ENCODE data around the gene TRPM1.

TRPM1 gene

DNA sequence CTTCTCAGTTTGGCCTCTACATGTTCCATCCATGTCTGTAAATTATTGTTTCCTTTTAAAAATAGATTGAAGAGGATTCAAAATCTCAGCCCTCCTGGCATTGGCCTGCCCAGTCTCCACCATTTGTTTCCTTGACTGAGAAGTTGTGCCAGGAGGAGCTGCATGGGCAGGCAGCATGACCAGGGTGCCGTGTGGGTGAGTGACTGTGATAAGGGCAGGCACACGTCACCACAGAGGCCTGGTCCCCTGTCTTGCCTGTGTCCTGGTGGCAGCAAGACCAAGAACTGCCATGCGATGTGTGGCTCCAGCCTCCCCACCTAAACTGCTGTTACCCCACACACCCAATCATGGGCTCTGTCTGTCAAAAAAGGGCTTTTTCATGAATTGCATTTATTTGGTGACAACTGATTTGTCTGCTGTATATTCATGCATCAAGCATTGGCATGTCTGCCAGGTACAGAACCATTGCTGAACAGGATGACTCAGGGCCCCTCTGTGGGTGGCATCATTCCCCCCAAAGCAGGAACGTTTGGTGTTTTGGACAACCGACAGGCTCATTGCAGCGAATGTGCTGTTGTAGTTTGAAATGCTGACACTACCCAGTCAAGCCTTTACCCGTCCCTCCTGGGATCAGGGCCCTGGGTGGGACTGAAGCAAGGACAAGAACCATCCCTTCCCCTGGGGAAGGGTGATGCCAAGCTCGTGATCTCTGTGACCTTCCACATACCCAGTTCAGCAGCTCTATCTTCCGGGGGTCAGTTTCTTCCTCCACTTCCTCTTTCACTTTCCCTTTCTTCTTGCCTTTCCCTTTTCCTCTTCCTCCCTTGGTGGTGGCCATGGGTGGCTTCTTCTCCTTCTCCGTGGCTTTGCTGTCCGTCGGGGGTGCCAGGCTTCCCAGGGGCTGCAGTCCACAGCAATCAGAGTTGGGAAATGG, 51.6 kb downstream of the TRPM1 start:
- DNase-seq, result no peak

DNA sequence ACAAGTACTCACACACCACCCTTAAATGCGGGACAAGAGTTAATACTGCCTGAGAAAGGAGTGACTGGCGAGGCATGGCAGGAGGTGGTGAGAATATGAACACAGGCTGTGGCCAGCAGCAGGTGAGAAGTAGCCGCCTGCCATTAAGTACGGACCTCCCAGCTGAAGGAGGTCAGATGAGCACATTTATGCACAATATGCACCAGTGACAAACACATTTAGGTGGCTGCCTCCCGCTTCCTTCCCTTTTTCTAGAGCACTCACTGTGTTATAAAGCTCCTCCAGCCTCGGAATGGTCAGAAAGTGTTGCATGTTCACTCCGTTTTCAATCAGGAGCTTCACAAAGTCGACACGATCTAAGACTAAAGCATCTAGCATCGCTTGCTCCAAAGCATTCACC, 52.4 kb downstream of the TRPM1 start:
- no peak for DNase-seq

DNA sequence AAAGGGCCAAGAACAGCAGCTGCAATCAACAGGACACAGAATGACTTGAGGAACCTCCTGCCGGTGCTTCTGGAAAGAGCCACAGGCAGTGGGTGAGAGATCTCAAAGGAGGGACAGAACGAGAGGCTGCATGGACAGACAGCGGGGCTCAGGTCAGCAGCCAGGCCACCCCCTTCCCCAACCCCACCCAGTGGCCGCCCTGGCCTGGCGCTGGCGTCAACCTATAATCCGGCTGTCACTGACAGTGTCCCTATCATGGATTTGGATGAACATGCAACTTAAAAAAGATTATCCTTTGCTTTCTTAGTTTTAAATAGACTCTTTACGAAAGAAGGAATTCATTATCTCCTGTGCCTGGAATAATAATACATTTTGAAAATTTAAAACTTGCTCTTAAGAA, 54.1 kb downstream of the TRPM1 start:
- DNase-seq, result no peak

DNA sequence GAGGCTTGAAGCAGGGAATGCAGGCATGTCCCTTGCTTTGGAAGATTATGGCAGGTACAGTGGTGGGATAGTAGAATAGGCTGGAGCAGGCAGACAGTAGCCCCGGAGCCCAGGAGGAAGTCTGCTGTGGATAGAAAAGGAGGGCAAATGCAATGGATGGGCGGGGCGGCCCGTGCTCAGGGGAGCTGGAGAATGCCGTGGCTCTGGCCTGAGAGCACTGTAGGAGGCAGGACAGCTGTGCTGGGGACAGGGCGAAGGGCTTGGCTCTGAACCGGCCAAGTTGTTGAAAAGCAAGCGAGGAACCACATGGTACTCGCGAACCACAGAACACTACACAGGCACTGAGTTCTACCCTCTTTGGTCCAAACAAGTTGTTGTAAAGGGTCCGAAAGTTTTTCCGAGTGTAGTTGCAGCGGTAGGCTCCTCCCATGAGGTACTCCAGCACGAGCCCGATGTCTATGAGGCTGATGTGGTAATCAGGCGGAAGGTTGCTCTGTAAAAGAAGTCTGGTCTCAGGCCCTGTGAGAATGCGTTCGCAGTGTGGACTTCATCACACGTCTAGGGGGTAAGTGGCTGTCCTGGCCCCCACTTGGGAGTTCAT, 54.7 kb downstream of the TRPM1 start:
- DNase-seq, result no peak

DNA sequence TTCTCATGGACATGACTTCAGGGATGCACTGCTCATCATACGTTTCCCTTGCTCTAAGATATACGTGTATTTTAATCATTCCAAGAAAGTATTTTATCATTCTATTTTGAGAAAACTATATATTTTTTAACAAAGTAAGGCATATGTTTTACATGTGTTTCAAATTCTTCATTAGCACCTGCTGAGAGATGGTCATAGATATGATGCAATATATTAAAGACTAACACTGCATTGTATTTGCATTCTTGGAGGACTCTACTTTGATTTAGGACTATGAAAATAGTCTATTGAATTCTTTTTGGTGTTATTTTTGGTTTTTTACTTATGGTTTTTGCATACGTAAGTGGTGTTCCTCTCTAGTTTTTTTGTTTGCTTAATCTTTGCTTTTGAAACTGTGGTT, 55.9 kb downstream of the TRPM1 start:
- DNase-seq, result no peak

DNA sequence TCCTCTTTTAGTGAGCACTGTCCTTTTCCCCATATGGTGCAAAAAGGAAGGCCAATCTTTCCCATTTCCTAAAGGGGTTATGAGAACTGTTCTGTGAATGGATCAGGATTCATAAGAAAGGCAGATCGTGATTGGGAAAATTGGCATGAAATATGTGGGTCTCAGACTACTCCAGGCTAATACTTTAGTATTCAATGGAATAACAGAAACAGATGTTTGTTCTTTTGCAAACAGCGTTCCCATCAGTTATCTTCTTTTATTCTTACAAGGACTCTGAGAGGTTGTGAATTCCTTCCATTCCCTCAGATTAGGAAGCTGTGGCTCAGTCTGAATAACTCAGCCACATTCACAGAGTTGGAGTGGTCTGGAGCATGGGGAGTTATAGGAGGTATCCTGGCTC, 58.8 kb downstream of the TRPM1 start:
- no peak for DNase-seq

DNA sequence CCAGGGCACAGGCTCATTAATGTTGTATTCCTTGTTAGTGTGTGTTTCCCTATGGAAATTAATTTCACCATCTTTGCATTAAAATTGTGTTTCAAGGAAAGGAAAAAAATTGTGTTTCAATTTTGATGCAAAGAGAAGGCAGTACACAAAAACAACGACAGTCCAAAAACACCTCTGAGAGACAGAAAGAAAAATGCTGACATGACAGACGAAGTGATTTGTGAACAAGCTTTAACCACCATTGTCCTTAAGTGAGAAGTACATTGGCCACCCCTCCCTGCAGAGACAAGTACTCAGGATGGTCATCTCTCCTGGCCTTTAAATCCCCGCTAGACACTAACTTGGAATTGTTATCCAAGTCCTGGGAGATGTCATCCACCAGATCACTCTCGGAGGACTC, 59.9 kb downstream of the TRPM1 start:
- DNase-seq, result no peak

DNA sequence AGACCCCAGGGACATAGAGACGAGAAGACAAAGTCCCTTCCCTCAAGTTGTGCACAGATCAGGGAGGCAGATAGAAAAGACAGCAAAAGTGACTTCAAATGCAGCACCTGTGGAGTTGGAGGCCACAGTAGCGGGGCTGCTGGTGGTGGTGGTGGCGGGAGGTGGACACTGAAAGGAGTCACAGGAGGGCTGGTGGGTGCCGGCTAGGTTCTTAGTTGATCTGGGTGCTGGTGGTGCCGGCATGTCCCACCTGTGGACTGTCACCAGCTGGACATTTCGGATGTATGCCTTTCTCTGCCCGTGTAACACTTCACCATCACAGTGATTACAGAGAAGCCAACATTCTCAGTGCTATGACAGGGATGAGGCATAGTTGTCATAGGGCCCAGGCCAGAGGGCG, 60.9 kb downstream of the TRPM1 start:
- no peak for DNase-seq

DNA sequence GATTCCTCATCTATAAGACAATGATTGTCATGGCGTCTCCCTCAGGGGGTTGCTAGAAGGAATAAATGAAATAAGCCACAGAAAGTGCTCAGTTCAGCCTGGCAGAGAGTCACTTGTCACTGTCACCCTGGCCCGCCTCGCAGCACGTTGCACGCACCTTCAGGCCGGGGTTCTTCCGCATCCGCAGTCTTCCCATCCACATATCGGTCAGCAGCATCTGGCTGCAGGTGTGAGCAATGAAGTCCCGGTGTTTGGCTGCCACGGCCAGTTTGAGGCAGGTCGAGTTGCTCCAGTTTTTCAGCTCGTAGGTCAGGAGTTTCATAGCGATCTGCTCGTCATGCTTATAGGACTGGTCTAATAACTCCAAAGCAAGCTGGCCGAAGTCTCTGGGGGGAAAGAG, 61.6 kb downstream of the TRPM1 start:
- DNase-seq, result no peak

DNA sequence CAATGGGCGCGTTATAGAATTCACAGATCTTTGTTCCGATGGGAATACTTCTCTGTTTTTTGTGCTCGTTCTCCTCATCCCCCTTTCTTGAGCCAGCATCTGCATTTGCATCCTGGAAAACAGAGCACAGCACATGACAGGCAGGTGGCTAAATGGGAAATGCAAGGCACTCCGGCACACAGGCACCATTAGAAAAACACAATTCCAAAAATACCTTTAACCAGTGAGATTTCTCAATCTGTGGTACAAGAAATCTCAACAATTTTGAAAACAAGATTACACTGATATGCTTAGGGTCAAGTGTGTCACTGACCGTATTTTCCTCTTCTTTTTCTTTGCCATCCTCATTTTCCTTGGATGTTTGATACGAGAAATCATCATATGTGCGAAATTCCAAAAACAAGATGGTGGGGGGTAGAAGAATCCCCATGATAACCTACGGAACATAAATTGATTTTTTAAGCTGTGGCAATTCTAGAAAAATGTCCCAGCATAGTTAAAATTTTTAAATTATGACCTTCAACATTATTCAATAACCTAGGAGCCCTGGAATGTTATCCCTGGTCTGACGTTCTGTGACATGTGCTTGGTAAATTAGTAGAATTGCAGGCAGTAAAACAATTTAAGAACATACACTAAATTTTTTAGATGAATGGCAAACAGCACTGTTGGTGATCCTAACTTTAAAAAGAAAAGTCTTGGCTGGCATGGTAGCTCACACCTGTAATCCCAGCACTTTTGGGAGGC, 63.6 kb downstream of the TRPM1 start:
- DNase-seq, result no peak

DNA sequence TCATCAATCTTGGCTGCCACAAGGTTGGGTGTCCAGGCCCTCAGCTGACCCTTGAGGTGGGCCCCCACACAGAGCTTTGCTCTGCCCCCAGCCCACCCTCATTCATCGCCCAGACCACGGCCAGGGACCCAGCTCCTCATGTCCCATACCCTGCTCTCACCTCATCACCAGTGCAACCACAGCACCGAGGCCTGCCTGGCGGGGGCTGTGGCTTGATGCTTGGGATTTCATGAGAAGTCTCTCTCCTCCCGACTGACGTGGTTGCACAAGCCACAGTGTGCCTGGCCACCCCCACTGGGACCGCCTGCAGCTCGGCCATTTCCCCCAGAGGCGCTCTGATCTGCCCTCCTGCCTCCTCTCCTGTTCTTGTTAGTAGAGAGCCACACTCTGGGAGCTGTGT, 64.7 kb downstream of the TRPM1 start:
- no peak for DNase-seq

DNA sequence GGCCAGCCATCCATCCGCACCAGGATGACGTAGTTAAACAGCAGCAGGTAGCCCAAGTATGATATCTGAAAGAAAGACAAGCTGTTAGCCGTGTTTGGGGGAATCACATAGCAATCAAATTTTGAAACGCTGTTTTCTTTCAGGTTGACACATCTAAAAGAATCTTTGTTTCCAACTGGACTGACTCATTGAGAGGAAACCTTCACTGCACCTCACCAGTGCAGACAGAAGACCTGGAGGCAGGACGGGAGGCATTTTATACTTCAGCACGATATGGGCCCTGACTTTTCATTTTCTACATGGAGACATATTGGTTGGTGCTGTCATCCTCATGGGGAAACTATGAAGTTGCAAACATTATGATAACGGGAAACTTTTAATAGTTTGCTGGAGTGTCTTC, 65.9 kb downstream of the TRPM1 start:
- no peak for DNase-seq

DNA sequence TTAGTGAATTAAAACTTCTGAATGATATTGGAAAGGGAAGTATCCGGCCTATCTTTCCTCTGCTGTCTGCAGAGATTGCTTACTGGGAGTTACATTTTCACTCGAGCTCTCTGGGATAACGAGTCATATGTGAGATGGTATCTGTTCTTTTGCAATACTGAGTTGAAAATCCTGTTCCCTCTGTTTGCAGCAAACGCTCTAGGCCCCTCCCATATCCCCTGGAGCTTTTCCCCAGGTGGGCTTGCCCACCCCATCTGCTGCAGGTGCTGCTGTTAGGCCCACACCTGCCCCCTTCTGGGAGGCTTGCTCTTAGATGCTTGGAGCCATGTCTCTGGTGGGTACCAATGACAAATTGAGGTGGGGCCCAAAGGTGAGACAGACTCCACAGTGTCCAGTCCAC, 67.4 kb downstream of the TRPM1 start:
- no peak for DNase-seq

DNA sequence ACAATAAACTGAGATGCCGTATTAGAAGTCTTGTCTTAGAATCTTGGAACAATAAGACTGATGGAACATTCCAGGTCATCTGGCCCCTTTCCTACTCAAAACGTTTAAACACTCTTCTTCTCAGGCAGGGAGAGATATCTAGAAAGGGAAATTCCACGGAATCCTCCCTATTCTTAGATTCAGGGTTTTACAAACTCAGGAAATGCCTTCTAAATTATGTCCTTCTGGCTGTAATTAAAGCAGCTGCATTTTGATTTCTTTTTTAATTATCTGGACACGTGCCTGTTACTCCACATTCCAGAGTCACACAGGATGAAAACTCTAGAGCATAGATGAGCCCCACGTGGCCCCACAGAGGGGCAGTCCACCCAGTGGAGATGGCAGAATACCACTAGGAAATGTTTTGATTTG, 68.6 kb downstream of the TRPM1 start:
- no peak for DNase-seq

DNA sequence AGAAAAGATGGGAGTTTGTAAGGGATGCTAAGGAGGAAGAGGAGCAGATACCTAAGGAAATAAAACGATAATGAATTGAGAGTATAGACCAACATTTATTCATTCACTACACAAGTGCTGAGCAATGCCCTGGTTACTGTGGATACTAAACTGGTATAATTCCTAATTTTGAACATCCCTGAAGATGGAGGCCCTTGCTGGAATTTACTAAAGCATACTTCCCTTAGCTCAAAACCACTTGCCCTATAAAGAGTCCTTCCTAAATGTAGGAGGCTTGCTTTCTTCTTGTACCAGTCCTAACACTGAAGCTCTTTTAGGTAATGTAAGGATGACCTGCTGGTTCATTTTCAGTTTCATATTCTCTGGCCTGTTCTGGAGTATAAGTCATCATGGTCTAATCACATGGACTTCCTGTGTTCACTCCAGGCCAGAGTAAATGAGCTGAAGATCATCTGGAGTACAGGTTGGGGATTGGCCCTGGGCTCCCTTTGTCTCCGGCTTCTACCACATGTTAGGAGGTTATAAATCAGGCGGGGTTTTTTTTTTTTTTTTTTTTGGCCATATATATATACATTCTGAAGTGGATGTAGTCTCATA, 70.0 kb downstream of the TRPM1 start:
- no peak for DNase-seq

DNA sequence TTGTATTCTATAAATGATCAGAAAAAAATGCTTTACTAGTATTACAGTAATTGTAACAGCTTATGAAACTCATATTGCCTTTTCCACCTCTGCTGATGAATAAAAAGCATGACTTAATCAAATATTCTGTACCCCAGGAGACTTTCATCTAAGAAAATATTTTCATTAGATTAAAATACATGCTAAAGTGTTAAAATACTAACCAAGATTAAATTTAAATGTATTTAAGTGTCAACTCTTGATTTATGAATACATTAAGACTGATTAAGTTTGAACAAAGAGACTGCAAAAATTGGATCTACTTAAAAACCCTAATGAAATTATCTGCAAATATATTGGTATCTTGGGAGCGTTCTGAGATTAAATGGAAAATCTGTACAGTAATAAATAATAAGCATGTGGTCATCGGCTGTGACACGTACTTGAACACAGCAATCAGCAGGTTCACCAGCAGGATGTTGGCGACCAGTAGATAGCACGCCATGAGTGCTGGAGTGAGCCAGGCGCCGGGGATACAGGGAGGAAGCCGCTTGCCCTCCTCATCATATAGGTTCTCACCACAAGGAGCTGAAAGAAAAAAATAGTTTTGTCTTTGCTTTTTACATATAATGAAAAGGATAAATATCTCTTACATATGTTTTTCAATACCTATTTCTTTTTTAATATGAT, 73.5 kb downstream of the TRPM1 start:
- no peak for DNase-seq

DNA sequence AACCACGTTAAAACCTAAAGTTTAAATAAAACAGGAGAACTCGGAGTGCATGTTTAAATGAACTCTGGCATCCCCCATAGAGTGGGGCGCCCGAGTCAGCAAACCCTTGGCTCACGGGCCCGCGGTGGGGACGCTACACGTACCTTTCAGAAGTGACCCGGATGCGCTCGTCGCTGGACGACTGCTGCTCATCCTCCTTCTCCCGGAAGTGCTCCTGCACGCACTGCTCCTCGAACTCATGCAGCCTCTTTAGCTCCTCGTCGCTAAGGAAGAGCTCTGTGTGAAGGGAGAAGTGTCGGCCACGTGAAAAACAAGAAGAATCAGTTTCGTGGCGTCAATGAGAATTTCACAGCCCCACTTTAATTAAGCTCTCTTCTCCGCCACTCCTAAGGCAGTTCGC, 75.5 kb downstream of the TRPM1 start:
- no peak for DNase-seq

DNA sequence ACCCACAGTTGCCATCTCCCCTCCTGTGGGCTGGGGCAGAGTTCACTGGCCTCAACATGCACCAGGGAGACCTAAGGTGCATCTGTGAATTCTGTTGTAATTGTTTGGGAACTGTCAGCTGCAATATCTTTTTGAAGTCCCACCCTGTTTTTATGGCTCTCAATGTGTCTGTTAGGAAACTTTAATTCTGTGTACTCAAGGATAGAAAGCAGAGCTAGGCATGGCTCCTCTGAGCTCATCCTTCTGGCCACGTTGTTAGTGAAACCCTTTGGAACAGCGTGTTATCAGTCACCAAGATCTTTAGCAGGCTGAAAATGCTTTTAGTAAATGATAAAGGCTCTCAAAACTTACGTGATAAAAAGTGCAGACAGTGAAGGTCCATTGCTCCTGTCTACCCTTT, 76.5 kb downstream of the TRPM1 start:
- no peak for DNase-seq

DNA sequence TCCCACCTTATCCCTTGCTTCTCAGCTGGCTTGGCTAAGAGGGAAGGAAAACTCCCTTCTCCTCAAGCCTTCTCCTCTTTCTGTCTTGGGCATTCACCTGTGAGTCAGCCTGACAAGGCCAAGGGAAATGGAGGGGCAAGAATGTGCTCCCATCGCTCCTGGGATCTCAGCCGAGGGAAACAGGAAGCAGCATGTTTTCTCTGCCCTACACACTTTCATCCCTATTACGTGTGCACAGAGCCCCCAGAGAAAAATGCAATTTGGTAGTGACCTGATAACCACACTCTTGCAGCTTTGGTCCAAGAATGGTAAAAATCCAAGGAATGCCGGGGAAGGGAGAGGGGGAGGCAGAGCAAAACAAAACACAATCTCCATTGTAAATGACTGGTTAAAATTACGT, 77.2 kb downstream of the TRPM1 start:
- no peak for DNase-seq

DNA sequence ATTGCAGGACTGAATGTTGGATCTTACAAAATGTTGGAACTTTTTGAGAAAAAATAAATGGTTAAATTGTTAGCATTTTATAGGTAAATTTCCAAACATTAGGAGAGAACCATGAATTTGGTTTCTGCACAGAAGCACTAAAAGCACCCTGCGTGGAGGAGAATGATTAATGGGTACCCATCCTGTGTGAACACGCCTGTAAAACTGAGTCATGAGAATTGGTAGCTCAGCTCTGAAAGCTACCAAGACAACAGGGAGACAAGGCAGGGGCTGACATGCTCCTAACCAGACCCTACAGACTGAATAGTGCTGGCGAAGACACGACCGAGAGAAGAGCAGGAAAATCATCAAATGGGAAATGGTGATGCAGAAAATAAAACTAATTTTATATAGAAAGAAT, 77.7 kb downstream of the TRPM1 start:
- DNase-seq, result no peak

DNA sequence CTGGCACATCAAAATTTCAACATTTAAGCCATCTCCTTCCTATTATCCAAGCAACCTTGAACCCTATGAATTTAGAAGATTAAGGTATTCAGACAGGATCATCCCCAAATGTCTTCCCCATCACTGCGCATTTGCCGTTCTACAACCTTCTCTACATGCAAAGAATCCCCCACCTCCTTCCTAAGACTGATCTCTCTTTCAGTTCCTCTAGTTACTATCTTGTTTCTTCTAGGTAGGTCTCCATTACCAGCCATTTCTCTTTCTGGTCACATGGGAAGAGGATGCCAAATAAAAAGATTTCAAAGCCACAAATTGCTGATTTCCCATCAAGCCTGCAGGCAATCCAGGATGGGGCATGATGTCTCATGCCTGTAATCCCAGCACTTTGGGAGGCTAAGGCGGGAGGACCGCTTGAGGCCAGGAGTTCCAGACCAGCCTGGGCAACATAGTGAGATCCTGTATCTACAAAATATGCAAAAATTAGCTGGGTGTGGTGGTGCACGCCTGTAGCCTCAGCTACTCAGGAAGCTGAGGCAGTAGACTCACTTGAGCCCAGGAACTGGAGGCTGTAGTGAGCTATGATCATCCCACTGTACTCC, 80.4 kb downstream of the TRPM1 start:
- no peak for DNase-seq
